Limb (tissue), 2 donors: ENCODE measurements around the gene DNAI2.

Source experiments
- DNase-seq, 2 donors: peaks; one replicate each; pipeline ENCODE4 v3.0.0-alpha.2; 2016; ENCODE audit errors: extremely low spot score in 2 of 2

DNAI2 gene

GRCh38 chr17:74274060-74274708 lies at the start of gene DNAI2:
TSS of gene DNAI2 (plus strand) at chr17:74274234. CDS start at chr17:74281818, 7,584 bp downstream.
- peak in 1 of 2 donors; percentile 78 for DNase-seq

- DNase-seq = no peak
Measured at GRCh38 chr17:74224959-74225725, 48.9 kb upstream of the DNAI2 start.

GRCh38 chr17:74226252-74226651 lies 47.8 kb upstream of the DNAI2 start:
- no peak for DNase-seq

- no peak for DNase-seq
Measured at GRCh38 chr17:74227271-74228080, 46.6 kb upstream of the DNAI2 start.

GRCh38 chr17:74228306-74228978 lies 45.6 kb upstream of the DNAI2 start:
- DNase-seq = no peak

GRCh38 chr17:74230896-74231295 lies 43.1 kb upstream of the DNAI2 start:
- no peak for DNase-seq

GRCh38 chr17:74231928-74232907 lies 41.8 kb upstream of the DNAI2 start:
- DNase-seq = no peak

GRCh38 chr17:74233937-74234336 lies 40.1 kb upstream of the DNAI2 start:
- no peak for DNase-seq

- DNase-seq = no peak
Measured at GRCh38 chr17:74234486-74234885, 39.5 kb upstream of the DNAI2 start.

GRCh38 chr17:74235040-74235581 lies 38.9 kb upstream of the DNAI2 start:
- DNase-seq = no peak

- no peak for DNase-seq
Measured at GRCh38 chr17:74235911-74236371, 38.1 kb upstream of the DNAI2 start.

GRCh38 chr17:74237321-74237720 lies 36.7 kb upstream of the DNAI2 start:
- no peak for DNase-seq

GRCh38 chr17:74239172-74239571 lies 34.9 kb upstream of the DNAI2 start:
- no peak for DNase-seq

GRCh38 chr17:74240618-74241205 lies 33.3 kb upstream of the DNAI2 start:
- peak; percentile 76 to 77 for DNase-seq

- no peak for DNase-seq
Measured at GRCh38 chr17:74241431-74241830, 32.6 kb upstream of the DNAI2 start.

GRCh38 chr17:74241847-74242246 lies 32.2 kb upstream of the DNAI2 start:
- DNase-seq = no peak

GRCh38 chr17:74243013-74243755 lies 30.9 kb upstream of the DNAI2 start:
- no peak for DNase-seq

- DNase-seq = no peak
Measured at GRCh38 chr17:74244128-74244527, 29.9 kb upstream of the DNAI2 start.

- no peak for DNase-seq
Measured at GRCh38 chr17:74244548-74244947, 29.5 kb upstream of the DNAI2 start.
